K562 (cell line): ENCODE data around the gene UBA52. TPM values are rescaled to one million over a fixed set of nuclear protein-coding genes. Genes with fewer than 3 reads are reported as not detected.

Source experiments
- CLOCK ChIP-seq: fragments of 250-450 bp; sonication (Bioruptor Pico); IDR thresholded peaks from 2 replicates; pipeline ENCODE4 v1.4.0; 2020; ENCODE audit warnings: mild to moderate bottlenecking, moderate library complexity, borderline replicate concordance
- CREB1 ChIP-seq, 2 experiments: sonication (generic) in 1 of 2; formaldehyde crosslinking in 1 of 2; IDR thresholded peaks; 2 replicates each; pipeline versions ENCODE4 v1.6.1 to v1.8.0; 2012 to 2022; ENCODE audit warnings: inconsistent platforms in 1 of 2, mild to moderate bottlenecking in 1 of 2, missing genetic modification reagents in 1 of 2, moderate library complexity in 1 of 2
- JUND ChIP-seq, 2 experiments: IDR thresholded peaks; 2 replicates in 1 of 2; 3 replicates in 1 of 2; pipeline ENCODE4 v1.6.1; 2011; ENCODE audit warnings: borderline replicate concordance in 2 of 2, low read depth in 2 of 2, low read length in 2 of 2, improper control_type of control experiment in 1 of 2, missing biosample characterization in 1 of 2, missing genetic modification characterization in 1 of 2, missing genetic modification reagents in 1 of 2
- SIX5 ChIP-seq, 2 experiments: IDR thresholded peaks; 2 replicates each; pipeline ENCODE4 v1.6.1; 2011; ENCODE audit warnings: low read length in 2 of 2, borderline replicate concordance in 1 of 2, low read depth in 1 of 2, mild to moderate bottlenecking in 1 of 2, moderate library complexity in 1 of 2; ENCODE audit not compliant: insufficient read depth in 1 of 2
- TAF1 ChIP-seq: IDR thresholded peaks from 2 replicates; pipeline ENCODE4 v1.6.1; 2011; ENCODE audit warnings: mild to moderate bottlenecking, low read length, moderate library complexity; ENCODE audit not compliant: insufficient read depth, control insufficient read depth, severe bottlenecking; ENCODE audit errors: extremely low read depth
- ZBTB12 ChIP-seq: fragments of 250-450 bp; sonication (Bioruptor Pico); IDR thresholded peaks from 2 replicates; pipeline ENCODE4 v1.4.0; 2020
- ZFP36 ChIP-seq: fragments of 150-350 bp; IDR thresholded peaks from 2 replicates; pipeline ENCODE4 v1.6.1; 2018; ENCODE audit warnings: low read length, low read depth; ENCODE audit not compliant: partially characterized antibody
- ZNF24 ChIP-seq: fragments of 450-650 bp; IDR thresholded peaks from 2 replicates; pipeline ENCODE4 v1.6.1; 2016
- polyA plus RNA-seq, 8 experiments: library from polyadenylated mRNA; depleted of rRNA in 4 of 8; stranded (reverse) in 5 of 8; unstranded in 3 of 8; fragments of >200 nt; fragmentation: Nextera tagmentation in 2 of 8; fragmentation: Illumina TruSeq in 1 of 8; extraction: Ambion mirVana in 2 of 8; extraction: Trizol in 1 of 8; gene quantifications; 2 replicates each; pipeline versions ENCODE4 v1.2.1 to v1.2.3, GENCODE V29; 2011 to 2014; ENCODE audit warnings: inconsistent platforms in 1 of 8, missing spikeins in 1 of 8
- total RNA-seq, 7 experiments: library from RNA; depleted of rRNA in 6 of 7; stranded (reverse); fragments of >200 nt in 6 of 7; fragmentation: Illumina TruSeq in 2 of 7; extraction: Trizol in 2 of 7; gene quantifications; 2 replicates each; pipeline versions ENCODE4 v1.2.1 to v1.2.3, GENCODE V29; 2011 to 2021; ENCODE audit warnings: low replicate concordance in 1 of 7
- TF ChIP-seq, protein P1 (sequence below): sonication (generic); formaldehyde crosslinking; IDR thresholded peaks from 2 replicates; pipeline ENCODE4 v1.8.0; 2022; ENCODE audit warnings: mild to moderate bottlenecking, missing genetic modification reagents
- TF ChIP-seq, protein P2 (sequence below): fragments of 450-650 bp; conservative IDR thresholded peaks from 2 replicates; pipeline ENCODE4 v1.6.1; 2016; ENCODE audit warnings: missing genetic modification characterization, low read depth, mild to moderate bottlenecking, missing compliant biosample characterization, moderate library complexity

The UBA52 gene
- total and polyA plus RNA-seq, 9 of the 15 experiments (the other 6 are each of a cell fraction or from before 2014, with no cell fraction given) = 1,110 to 2,751 (median 1,733) TPM

GRCh38 chr19:18590273-18591272 lies 18.9 kb downstream of the UBA52 start (continued):
- TF ChIP-seq, protein P1, sequence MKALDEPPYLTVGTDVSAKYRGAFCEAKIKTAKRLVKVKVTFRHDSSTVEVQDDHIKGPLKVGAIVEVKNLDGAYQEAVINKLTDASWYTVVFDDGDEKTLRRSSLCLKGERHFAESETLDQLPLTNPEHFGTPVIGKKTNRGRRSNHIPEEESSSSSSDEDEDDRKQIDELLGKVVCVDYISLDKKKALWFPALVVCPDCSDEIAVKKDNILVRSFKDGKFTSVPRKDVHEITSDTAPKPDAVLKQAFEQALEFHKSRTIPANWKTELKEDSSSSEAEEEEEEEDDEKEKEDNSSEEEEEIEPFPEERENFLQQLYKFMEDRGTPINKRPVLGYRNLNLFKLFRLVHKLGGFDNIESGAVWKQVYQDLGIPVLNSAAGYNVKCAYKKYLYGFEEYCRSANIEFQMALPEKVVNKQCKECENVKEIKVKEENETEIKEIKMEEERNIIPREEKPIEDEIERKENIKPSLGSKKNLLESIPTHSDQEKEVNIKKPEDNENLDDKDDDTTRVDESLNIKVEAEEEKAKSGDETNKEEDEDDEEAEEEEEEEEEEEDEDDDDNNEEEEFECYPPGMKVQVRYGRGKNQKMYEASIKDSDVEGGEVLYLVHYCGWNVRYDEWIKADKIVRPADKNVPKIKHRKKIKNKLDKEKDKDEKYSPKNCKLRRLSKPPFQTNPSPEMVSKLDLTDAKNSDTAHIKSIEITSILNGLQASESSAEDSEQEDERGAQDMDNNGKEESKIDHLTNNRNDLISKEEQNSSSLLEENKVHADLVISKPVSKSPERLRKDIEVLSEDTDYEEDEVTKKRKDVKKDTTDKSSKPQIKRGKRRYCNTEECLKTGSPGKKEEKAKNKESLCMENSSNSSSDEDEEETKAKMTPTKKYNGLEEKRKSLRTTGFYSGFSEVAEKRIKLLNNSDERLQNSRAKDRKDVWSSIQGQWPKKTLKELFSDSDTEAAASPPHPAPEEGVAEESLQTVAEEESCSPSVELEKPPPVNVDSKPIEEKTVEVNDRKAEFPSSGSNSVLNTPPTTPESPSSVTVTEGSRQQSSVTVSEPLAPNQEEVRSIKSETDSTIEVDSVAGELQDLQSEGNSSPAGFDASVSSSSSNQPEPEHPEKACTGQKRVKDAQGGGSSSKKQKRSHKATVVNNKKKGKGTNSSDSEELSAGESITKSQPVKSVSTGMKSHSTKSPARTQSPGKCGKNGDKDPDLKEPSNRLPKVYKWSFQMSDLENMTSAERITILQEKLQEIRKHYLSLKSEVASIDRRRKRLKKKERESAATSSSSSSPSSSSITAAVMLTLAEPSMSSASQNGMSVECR (CRISPR knock-in tag) = peak; percentile 52
- TF ChIP-seq, protein P2, sequence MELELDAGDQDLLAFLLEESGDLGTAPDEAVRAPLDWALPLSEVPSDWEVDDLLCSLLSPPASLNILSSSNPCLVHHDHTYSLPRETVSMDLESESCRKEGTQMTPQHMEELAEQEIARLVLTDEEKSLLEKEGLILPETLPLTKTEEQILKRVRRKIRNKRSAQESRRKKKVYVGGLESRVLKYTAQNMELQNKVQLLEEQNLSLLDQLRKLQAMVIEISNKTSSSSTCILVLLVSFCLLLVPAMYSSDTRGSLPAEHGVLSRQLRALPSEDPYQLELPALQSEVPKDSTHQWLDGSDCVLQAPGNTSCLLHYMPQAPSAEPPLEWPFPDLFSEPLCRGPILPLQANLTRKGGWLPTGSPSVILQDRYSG (tag) = no peak
- peak; percentile 34 for TF ChIP-seq TAF1
- no peak for TF ChIP-seq CLOCK (CRISPR knock-in tag)
- TF ChIP-seq SIX5 (IDR thresholded peaks at IDR 0.05; ENCODE audit: borderline replicate concordance in 1 of 2, insufficient read depth in 1 of 2, low read depth in 1 of 2, low read length in 2 of 2) = no peak
- TF ChIP-seq ZBTB12 (CRISPR knock-in tag) = peak; percentile 54; the same call in 1 of the 2 replicates
- peak; percentile 69 for TF ChIP-seq CREB1 (IDR thresholded peaks at IDR 0.05)
- peak; percentile 71; the same call in 1 of the 2 replicates for TF ChIP-seq CREB1 (CRISPR knock-in tag; IDR thresholded peaks at IDR 0.05)
- TF ChIP-seq ZFP36 = no peak
- no peak for TF ChIP-seq JUND (IDR thresholded peaks at IDR 0.05; ENCODE audit: borderline replicate concordance, low read depth, low read length)
- no peak for TF ChIP-seq JUND (tag; IDR thresholded peaks at IDR 0.05; ENCODE audit: borderline replicate concordance, low read depth, low read length)
- TF ChIP-seq ZNF24 = no peak
